HG03103 (cell line): ENCODE results near the gene ABHD12.
A peak's percentile ranks its signal among the peaks of the same experiment; 100 is the strongest.
"Not testable (repeated sequence)": the region's sequence is repeated elsewhere in the genome, so short reads cannot be mapped to it uniquely, and the experiment has no call there.

Experiments used
- ATAC-seq: cut with Tn5 transposase; IDR thresholded peaks from one replicate; pipeline ENCODE4 v1.9.1; 2021; ENCODE audit warnings: low read depth; ENCODE audit not compliant: unreplicated experiment

The ABHD12 gene

GRCh38 chr20:25390538-25391528 lies at the start of gene ABHD12:
Gene ABHD12 (minus strand): TSS chr20:25390835. CDS start chr20:25390703, 132 bp downstream.
- ATAC-seq, result peak; percentile 89

GRCh38 chr20:25439328-25439727 lies 48.7 kb upstream of the ABHD12 start:
- no peak for ATAC-seq

GRCh38 chr20:25437153-25437581 lies 46.5 kb upstream of the ABHD12 start:
- ATAC-seq, result no peak

GRCh38 chr20:25424536-25424935 lies 33.9 kb upstream of the ABHD12 start:
- ATAC-seq, result no peak

- no peak for ATAC-seq
Observed at GRCh38 chr20:25422032-25422431, 31.4 kb upstream of the ABHD12 start.

- no peak for ATAC-seq
Observed at GRCh38 chr20:25421102-25421501, 30.5 kb upstream of the ABHD12 start.

GRCh38 chr20:25418776-25419175 lies 28.1 kb upstream of the ABHD12 start:
- ATAC-seq, result no peak

GRCh38 chr20:25408890-25409289 lies 18.3 kb upstream of the ABHD12 start:
- no peak for ATAC-seq

GRCh38 chr20:25408170-25408547 lies 17.5 kb upstream of the ABHD12 start:
- ATAC-seq, result no peak

GRCh38 chr20:25407311-25408169 lies 16.9 kb upstream of the ABHD12 start, which contains the start of gene GINS1:
Gene GINS1 (plus strand): TSS chr20:25407673. CDS start chr20:25407821, 148 bp downstream.
- ATAC-seq, result peak; percentile 82

GRCh38 chr20:25402583-25402982 lies 11.9 kb upstream of the ABHD12 start:
- ATAC-seq, result no peak

- not testable (repeated sequence) for ATAC-seq
Observed at GRCh38 chr20:25400291-25400732, 9.7 kb upstream of the ABHD12 start.

- ATAC-seq, result no peak
Observed at GRCh38 chr20:25399037-25399430, 8.4 kb upstream of the ABHD12 start.

- ATAC-seq, result no peak
Observed at GRCh38 chr20:25398376-25399036, 7.9 kb upstream of the ABHD12 start.

GRCh38 chr20:25397821-25398220 lies 7.2 kb upstream of the ABHD12 start:
- no peak for ATAC-seq

GRCh38 chr20:25397096-25397495 lies 6.5 kb upstream of the ABHD12 start:
- no peak for ATAC-seq

- ATAC-seq, result no peak
Observed at GRCh38 chr20:25394996-25395395, 4.4 kb upstream of the ABHD12 start.

GRCh38 chr20:25394276-25394675 lies 3.6 kb upstream of the ABHD12 start:
- no peak for ATAC-seq

GRCh38 chr20:25389858-25390537 lies 637 bp downstream of the ABHD12 start:
- ATAC-seq, result peak; percentile 12

- no peak for ATAC-seq
Observed at GRCh38 chr20:25389401-25389857, 1.2 kb downstream of the ABHD12 start.
